Suppressor macrophage (primary cell): ENCODE results near the gene THBS1.

Experiments used
- DNase-seq, 4 experiments: peaks; one replicate each; pipeline ENCODE4 v3.0.0-alpha.2; 2020 to 2022

The THBS1 gene

GRCh38 chr15:39638041-39638440, 57.2 kb downstream of the THBS1 start:
- no peak for DNase-seq

DNA sequence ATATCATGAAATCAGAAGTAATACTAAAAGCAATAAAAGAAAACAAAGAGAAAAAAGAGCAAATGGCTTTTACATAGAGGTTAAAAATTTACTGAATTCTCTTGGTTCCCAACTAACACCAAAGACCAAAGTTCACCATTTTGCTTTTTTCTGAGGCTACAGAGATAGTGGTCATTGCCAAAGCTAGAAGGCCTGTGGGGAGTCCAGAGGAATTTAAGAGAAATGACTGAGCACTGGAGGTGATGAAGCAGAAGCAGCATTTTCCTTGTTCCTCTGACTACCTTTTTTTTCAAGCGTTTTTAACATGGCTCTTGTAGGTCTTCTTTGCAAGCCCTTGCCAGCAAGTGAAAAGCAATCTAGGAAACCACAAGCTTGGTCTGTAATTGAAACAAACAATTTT, 58.2 kb downstream of the THBS1 start:
- DNase-seq: no peak

GRCh38 chr15:39640665-39641064, 59.8 kb downstream of the THBS1 start:
- DNase-seq: no peak

DNA sequence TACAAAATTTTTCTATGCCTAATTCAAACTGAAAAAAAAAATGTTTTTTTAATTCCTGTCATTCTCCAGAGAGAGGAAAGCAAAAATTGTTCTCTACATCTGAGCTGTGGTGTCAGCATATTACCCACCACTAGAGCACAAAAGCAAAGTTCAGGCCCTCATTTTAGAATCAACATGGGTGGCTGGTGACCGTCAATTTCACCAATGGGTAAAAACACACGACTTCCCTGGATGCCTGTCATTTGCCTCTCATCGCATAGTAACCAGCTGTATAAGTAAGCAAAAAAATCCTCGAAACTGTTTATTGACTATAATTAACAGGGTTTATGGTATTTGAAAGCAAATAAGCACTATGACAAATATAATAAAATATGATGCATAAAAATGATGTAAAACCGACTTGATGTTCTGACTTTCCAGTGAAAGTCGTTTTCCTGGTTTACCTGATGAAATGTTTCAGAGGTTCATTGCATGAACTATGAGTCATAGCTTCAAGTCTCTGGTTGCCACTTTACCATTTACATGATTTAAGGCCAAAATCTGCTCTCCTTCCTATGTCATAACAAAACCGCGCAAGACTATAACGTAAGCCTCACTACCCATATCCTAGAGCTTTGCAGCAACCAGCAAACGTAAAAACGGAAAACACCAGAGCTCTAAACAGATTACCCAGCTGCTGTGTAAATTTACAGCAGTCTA, 60.5 kb downstream of the THBS1 start:
- DNase-seq: no peak

DNA sequence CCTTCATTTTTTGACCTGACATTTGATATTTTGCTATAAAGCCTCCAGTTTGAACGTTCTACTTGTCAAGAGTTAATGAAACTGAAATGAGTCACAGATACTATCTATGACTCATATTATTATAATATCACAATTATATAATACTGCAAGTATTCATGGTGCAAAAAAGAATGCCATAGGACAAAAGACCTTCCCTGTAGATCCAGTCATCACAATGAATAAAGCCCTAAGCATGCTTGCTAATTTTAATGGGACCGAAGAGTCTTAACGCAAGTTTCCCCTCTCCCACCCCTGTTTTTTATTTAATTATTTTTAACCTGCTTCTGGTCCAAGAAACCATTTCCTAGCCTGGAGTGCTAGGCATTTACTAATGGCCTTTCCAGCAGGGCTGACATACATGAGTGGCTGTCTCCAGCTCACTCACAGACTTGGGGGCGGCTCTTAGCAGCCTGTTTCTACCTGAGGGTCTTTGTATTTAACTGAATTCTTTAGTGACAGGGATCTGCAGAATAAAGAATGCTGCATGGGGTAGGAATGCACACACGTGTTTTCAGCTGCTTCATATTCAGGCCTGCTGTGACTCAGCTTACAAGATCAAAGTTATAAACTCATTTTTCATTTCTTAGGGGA, 61.2 kb downstream of the THBS1 start:
- DNase-seq: no peak

DNA sequence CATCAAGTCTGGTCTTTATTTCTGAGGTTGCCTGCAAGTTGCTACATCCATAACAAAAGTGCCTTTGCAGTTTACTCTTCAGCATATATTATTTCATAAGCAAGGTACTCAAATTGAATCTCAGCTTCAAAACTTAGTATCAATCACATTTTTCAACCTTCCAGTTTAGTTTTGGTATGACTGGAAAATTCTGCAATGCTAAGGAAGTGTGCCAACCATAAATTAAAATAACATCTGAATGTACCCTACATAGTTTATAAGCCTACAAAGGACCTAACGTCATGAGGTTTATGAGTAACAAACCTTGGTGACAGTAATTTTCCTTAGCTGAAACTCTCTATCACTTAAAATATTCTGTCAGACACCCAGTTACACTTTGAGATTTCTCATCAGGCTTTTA, 62.8 kb downstream of the THBS1 start:
- no peak for DNase-seq

DNA sequence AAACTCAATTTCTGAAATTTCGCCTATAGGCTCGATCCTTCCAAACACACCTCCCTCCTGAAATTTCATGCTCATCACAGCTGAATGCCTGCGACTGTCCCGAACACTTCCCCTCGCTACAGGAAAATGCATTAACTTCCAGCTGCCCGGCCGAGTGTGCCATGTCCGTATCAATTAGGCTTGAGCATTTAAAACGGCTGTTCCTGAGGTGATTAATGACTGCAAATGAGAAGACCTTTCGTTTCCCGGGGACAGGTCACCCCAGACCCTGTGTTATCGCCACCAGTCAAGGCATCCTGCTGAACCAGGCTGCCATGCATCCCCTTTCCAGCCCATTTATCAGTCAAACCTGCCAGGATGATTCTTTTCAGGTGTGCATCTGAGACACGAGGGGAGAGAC, 63.3 kb downstream of the THBS1 start:
- no peak for DNase-seq

GRCh38 chr15:39645138-39645975, 64.5 kb downstream of the THBS1 start:
- no peak for DNase-seq

GRCh38 chr15:39645976-39646257, 65.0 kb downstream of the THBS1 start:
- DNase-seq: no peak

GRCh38 chr15:39646425-39646824, 65.5 kb downstream of the THBS1 start:
- DNase-seq: no peak
